Neural cell (in vitro differentiated cells): ENCODE data around the gene NDUFA6. TPM values are rescaled to one million over a fixed set of nuclear protein-coding genes. Genes with fewer than 3 reads are reported as not detected.

Source experiments
- H2AFZ ChIP-seq: fragments of 200-600, 300-800 bp; sonication (generic), shearing (Covaris generic); 2 replicates; pipeline ENCODE4 v1.6.0; 2014; ENCODE audit warnings: low read depth, mild to moderate bottlenecking, antibody characterized with exemption, low read length, moderate library complexity
- H3F3A ChIP-seq: fragments of 200-600 bp; shearing (Covaris generic); 2 replicates; pipeline ENCODE4 v1.6.1; 2016; ENCODE audit warnings: mild to moderate bottlenecking, moderate library complexity, mixed read lengths, antibody characterized with exemption, low read length; ENCODE audit not compliant: insufficient read depth, poor library complexity, severe bottlenecking
- H3K27ac ChIP-seq: fragments of 200-600, 300-800 bp; sonication (generic), shearing (Covaris generic); 2 replicates; pipeline ENCODE4 v1.5.1; 2014; ENCODE audit warnings: mild to moderate bottlenecking, low read length, moderate library complexity
- H3K27me3 ChIP-seq: fragments of 300-800, 200-600 bp; sonication (generic), shearing (Covaris generic); 2 replicates; pipeline ENCODE4 v1.6.0; 2014; ENCODE audit warnings: mild to moderate bottlenecking, low read depth, low read length, moderate library complexity; ENCODE audit not compliant: insufficient read depth
- H3K36me3 ChIP-seq: fragments of 300-800, 200-600 bp; sonication (generic), shearing (Covaris generic); 2 replicates; pipeline ENCODE4 v1.5.1; 2014; ENCODE audit warnings: mild to moderate bottlenecking, antibody characterized with exemption, low read length, moderate library complexity; ENCODE audit not compliant: insufficient read depth
- H3K4me2 ChIP-seq: fragments of 300-800, 200-600 bp; sonication (generic), shearing (Covaris generic); 2 replicates; pipeline ENCODE4 v1.6.0; 2014; ENCODE audit warnings: mild to moderate bottlenecking, low read length
- H3K4me3 ChIP-seq: fragments of 300-800, 200-600 bp; sonication (generic), shearing (Covaris generic); 2 replicates; pipeline ENCODE4 v1.5.1; 2014; ENCODE audit warnings: mild to moderate bottlenecking, low read length, moderate library complexity
- H3K79me2 ChIP-seq: fragments of 200-600 bp; shearing (Covaris generic); replicated peaks from 2 replicates; pipeline ENCODE4 v1.6.0; 2014; ENCODE audit warnings: mild to moderate bottlenecking, low read length, moderate library complexity; ENCODE audit not compliant: insufficient read depth
- H3K9ac ChIP-seq: fragments of 300-800, 200-600 bp; sonication (generic), shearing (Covaris generic); 2 replicates; pipeline ENCODE4 v1.6.1; 2016; ENCODE audit warnings: mild to moderate bottlenecking, low read length, mixed read lengths
- H3K9me2 ChIP-seq: fragments of 200-600 bp; shearing (Covaris generic); 2 replicates; pipeline ENCODE4 v1.6.1; 2016; ENCODE audit warnings: mild to moderate bottlenecking, low read length, mixed read lengths; ENCODE audit not compliant: insufficient read depth
- H3K9me3 ChIP-seq: fragments of 200-600, 300-800 bp; sonication (generic), shearing (Covaris generic); 2 replicates; pipeline ENCODE4 v1.6.1; 2016; ENCODE audit warnings: mild to moderate bottlenecking, mixed run types, low read length, moderate library complexity, mixed read lengths
- H4K20me1 ChIP-seq: fragments of 200-600 bp; shearing (Covaris generic); 2 replicates; pipeline ENCODE4 v1.6.1; 2016; ENCODE audit warnings: mild to moderate bottlenecking, mixed run types; ENCODE audit not compliant: insufficient read depth
- EP300 ChIP-seq: fragments of 450-650 bp; conservative IDR thresholded peaks from 2 replicates; pipeline ENCODE4 v1.6.1; 2014; ENCODE audit warnings: antibody characterized with exemption, mild to moderate bottlenecking, moderate library complexity; ENCODE audit not compliant: poor library complexity, severe bottlenecking
- EZH2 ChIP-seq: fragments of 200-600, 300-800 bp; shearing (Covaris generic), sonication (generic); IDR thresholded peaks from 2 replicates; pipeline ENCODE4 v1.6.1; 2014; ENCODE audit warnings: antibody characterized with exemption, low read length, borderline replicate concordance, mild to moderate bottlenecking; ENCODE audit not compliant: insufficient read depth, poor library complexity, severe bottlenecking
- MXI1 ChIP-seq: fragments of 450-650 bp; conservative IDR thresholded peaks from 2 replicates; pipeline ENCODE4 v1.6.1; 2014; ENCODE audit warnings: antibody characterized with exemption, mild to moderate bottlenecking; ENCODE audit not compliant: poor library complexity, severe bottlenecking
- POLR2AphosphoS5 ChIP-seq: IDR thresholded peaks from 2 replicates; pipeline ENCODE4 v1.6.1; 2012
- RAD21 ChIP-seq: fragments of 450-650 bp; conservative IDR thresholded peaks from 2 replicates; pipeline ENCODE4 v1.6.1; 2014; ENCODE audit warnings: antibody characterized with exemption, mild to moderate bottlenecking, moderate library complexity
- REST ChIP-seq: IDR thresholded peaks from 2 replicates; pipeline ENCODE4 v1.6.1; 2012; ENCODE audit warnings: borderline replicate concordance
- SMC3 ChIP-seq: fragments of 450-650 bp; conservative IDR thresholded peaks from 2 replicates; pipeline ENCODE4 v1.6.1; 2014; ENCODE audit warnings: antibody characterized with exemption, mild to moderate bottlenecking, moderate library complexity; ENCODE audit not compliant: poor library complexity
- TAF1 ChIP-seq: IDR thresholded peaks from 2 replicates; pipeline ENCODE4 v1.6.1; 2012; ENCODE audit warnings: low read depth
- polyA plus RNA-seq: library from polyadenylated mRNA; depleted of rRNA; stranded (reverse); fragments of >200 nt; gene quantifications from 2 replicates; pipeline ENCODE4 v1.2.3, GENCODE V29; 2014

Gene NDUFA6
- polyA plus RNA-seq, 1 donor from 2014 or later, result 273 TPM

- Histone ChIP-seq H3K27ac (peak overlapping the region; percentile 97), H3K36me3 (no peaks in the 10 kb centered on the region), H3K4me3 (peak overlapping the region; percentile 74)
Measured at GRCh38 chr22:42080287-42080686, 10.3 kb downstream of the NDUFA6 start.

GRCh38 chr22:42079319-42080251 lies 11.0 kb downstream of the NDUFA6 start, which contains the start of gene SMDT1:
Gene SMDT1 (plus strand): TSS chr22:42079700. CDS start chr22:42079769, 69 bp downstream.
- TF ChIP-seq POLR2AphosphoS5 (peak; percentile 91), TAF1 (peak; percentile 88), EZH2 (no peak), MXI1 (peak; percentile 77), REST (peak; percentile 97), EP300 (peak; percentile 61), SMC3 (no peak), RAD21 (peak; percentile 0)
- peak within 1 kb of the TSS; percentile 97 for H3K27ac ChIP-seq
- H3K79me2 ChIP-seq, result peaks cover 30% of the 10 kb centered on the region

More at GRCh38 chr22:42080287-42080686, 10.3 kb downstream of the NDUFA6 start:
- no peaks in the 10 kb centered on the region for H3K9me2 ChIP-seq
- H3K9me3 ChIP-seq, result no peaks in the 10 kb centered on the region
- H3K79me2 ChIP-seq, result peaks cover 30% of the 10 kb centered on the region
- peaks cover 8% of the 10 kb centered on the region for H3F3A ChIP-seq
- H3K27me3 ChIP-seq, result no peaks in the 10 kb centered on the region
- H3K9ac ChIP-seq, result peak overlapping the region; percentile 89
- no peak for TF ChIP-seq EP300
- no peak for TF ChIP-seq MXI1
- TF ChIP-seq RAD21, result peak; percentile 4
- peak overlapping the region; percentile 58 for H3K4me2 ChIP-seq
- no peaks in the 10 kb centered on the region for H4K20me1 ChIP-seq
- peak overlapping the region; percentile 58 for H2AFZ ChIP-seq

More at GRCh38 chr22:42079319-42080251, 11.0 kb downstream of the NDUFA6 start, which contains the start of gene SMDT1:
- no peaks in the 10 kb centered on the region for H3K36me3 ChIP-seq
- H3K4me2 ChIP-seq, result peak within 1 kb of the TSS; percentile 68
- H3K4me3 ChIP-seq, result peak within 1 kb of the TSS; percentile 74
- H2AFZ ChIP-seq, result peak within 1 kb of the TSS; percentile 58
- peak within 1 kb of the TSS; percentile 89 for H3K9ac ChIP-seq
- H3K27me3 ChIP-seq, result no peaks in the 10 kb centered on the region
- no peaks in the 10 kb centered on the region for H3K9me2 ChIP-seq
- no peaks in the 10 kb centered on the region for H4K20me1 ChIP-seq
- no peaks in the 10 kb centered on the region for H3K9me3 ChIP-seq
- peaks cover 8% of the 10 kb centered on the region for H3F3A ChIP-seq
